Loucy (cell line): Measurements from ENCODE around the gene C11orf68.

ENCODE experiments used
- H2AFZ ChIP-seq: fragments of 200-600 bp; sonication (generic); 2 replicates; pipeline ENCODE4 v1.6.0; 2016; ENCODE audit warnings: antibody characterized with exemption, mild to moderate bottlenecking, low read length, moderate library complexity
- H3F3A ChIP-seq: fragments of 200-600 bp; 2 replicates; pipeline ENCODE4 v1.6.0; 2016; ENCODE audit warnings: antibody characterized with exemption, low read depth, mild to moderate bottlenecking
- H3K27me3 ChIP-seq: fragments of 200-600 bp; sonication (generic); 2 replicates; pipeline ENCODE4 v1.6.1; 2014; ENCODE audit warnings: low read length, mild to moderate bottlenecking; ENCODE audit not compliant: insufficient read depth, poor library complexity, severe bottlenecking
- H3K36me3 ChIP-seq: fragments of 200-600 bp; sonication (generic); 2 replicates; pipeline ENCODE4 v1.6.1; 2016; ENCODE audit warnings: low read length; ENCODE audit not compliant: insufficient read depth
- H3K4me1 ChIP-seq: fragments of 200-600 bp; sonication (generic); 2 replicates; pipeline ENCODE4 v1.5.1; 2014; ENCODE audit warnings: low read length, mild to moderate bottlenecking; ENCODE audit not compliant: insufficient read depth, poor library complexity, severe bottlenecking
- H3K4me2 ChIP-seq: fragments of 200-600 bp; sonication (generic); 2 replicates; pipeline ENCODE4 v1.6.0; 2014; ENCODE audit warnings: antibody characterized with exemption, low read length, low read depth, mild to moderate bottlenecking; ENCODE audit not compliant: poor library complexity, severe bottlenecking
- H3K4me3 ChIP-seq: fragments of 200-600 bp; sonication (generic); 2 replicates; pipeline ENCODE4 v1.5.1; 2014; ENCODE audit warnings: low read length, mild to moderate bottlenecking, mixed read lengths; ENCODE audit not compliant: poor library complexity, severe bottlenecking
- H3K79me2 ChIP-seq: fragments of 200-600 bp; sonication (generic); 2 replicates; pipeline ENCODE4 v1.6.1; 2014; ENCODE audit warnings: low read length; ENCODE audit not compliant: insufficient read depth
- H3K9ac ChIP-seq: fragments of 200-600 bp; sonication (generic); 2 replicates; pipeline ENCODE4 v1.6.0; 2014; ENCODE audit warnings: mild to moderate bottlenecking, low read depth, low read length, moderate library complexity; ENCODE audit not compliant: poor library complexity, severe bottlenecking
- H3K9me2 ChIP-seq: fragments of 200-600 bp; sonication (generic); replicated peaks from 2 replicates; pipeline ENCODE4 v1.6.1; 2016; ENCODE audit warnings: low read depth, low read length, mixed read lengths
- H3K9me3 ChIP-seq: fragments of 200-600 bp; sonication (generic); 2 replicates; pipeline ENCODE4 v1.6.1; 2014; ENCODE audit warnings: mild to moderate bottlenecking, antibody characterized with exemption, low read length, low read depth; ENCODE audit not compliant: insufficient read depth
- H4K20me1 ChIP-seq: fragments of 200-600 bp; sonication (generic); 2 replicates; pipeline ENCODE4 v1.6.0; 2014; ENCODE audit warnings: antibody characterized with exemption, low read length, mild to moderate bottlenecking; ENCODE audit not compliant: insufficient read depth, poor library complexity, severe bottlenecking
- EZH2phosphoT487 ChIP-seq: fragments of 200-600 bp; IDR thresholded peaks from 2 replicates; pipeline ENCODE4 v1.6.1; 2018; ENCODE audit warnings: antibody characterized with exemption, mild to moderate bottlenecking, moderate library complexity, borderline replicate concordance
- TF ChIP-seq, protein P1 (sequence below): fragments of 200-600 bp; sonication (generic); conservative IDR thresholded peaks from 2 replicates; pipeline ENCODE4 v1.5.1; 2014; ENCODE audit warnings: mild to moderate bottlenecking, antibody characterized with exemption, low read length

C11orf68 gene

DNA sequence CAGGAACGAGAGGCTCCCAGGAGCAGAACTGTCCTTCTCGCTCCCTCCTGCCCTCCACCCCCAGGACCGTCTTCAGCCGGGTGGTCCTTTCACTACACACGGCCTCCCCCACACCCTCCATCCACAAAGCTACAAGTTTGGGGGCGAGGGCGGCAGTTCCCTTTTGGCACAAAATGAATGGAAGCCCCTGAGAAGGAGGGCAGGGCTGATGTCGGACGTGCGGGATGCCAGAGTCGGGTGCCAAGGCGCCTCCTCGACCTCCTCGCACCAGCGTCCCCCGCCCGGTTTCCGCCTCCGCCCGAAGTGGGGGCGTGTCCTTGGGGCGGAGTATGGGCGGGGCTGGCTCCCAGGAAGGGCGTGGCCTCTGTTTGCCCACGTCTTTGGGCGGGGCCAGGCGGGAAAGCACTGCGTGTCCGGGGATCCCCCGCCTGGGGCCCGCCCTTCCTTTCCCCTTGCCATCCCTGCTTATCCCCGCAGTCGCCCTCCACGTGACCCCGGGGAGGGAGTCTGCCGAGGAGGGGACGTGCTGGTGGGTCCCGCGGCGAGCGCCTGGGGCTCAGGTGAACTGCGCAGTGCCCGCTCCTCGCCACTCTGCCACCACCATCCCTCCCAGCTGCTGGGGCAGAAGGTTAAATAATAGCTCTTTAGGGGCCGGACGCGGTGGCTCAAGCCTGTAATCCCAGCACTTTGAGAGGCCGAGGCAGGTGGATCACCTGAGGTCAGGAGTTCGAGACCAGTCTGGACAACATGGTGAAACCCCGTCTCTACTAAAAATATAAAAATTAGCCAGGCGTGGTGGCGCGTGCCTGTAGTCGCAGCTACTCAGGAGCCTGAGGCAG, 45.3 kb downstream of the C11orf68 start:
- no peaks in the 10 kb centered on the region for H3K27me3 ChIP-seq
- H3K4me2 ChIP-seq, result peak overlapping the region; percentile 85
- peak overlapping the region; percentile 73 for H3K9ac ChIP-seq
- H3K4me3 ChIP-seq, result peak overlapping the region; percentile 75
- H3K9me2 ChIP-seq, result no peaks in the 10 kb centered on the region
- no peaks in the 10 kb centered on the region for H4K20me1 ChIP-seq
- no peaks in the 10 kb centered on the region for H3K9me3 ChIP-seq
- no peaks in the 10 kb centered on the region for H3F3A ChIP-seq
- peaks cover 34% of the 10 kb centered on the region for H3K4me1 ChIP-seq
- H2AFZ ChIP-seq, result peak overlapping the region; percentile 93
- no peaks in the 10 kb centered on the region for H3K79me2 ChIP-seq
- TF ChIP-seq EZH2phosphoT487, result no peak
- TF ChIP-seq, protein P1, sequence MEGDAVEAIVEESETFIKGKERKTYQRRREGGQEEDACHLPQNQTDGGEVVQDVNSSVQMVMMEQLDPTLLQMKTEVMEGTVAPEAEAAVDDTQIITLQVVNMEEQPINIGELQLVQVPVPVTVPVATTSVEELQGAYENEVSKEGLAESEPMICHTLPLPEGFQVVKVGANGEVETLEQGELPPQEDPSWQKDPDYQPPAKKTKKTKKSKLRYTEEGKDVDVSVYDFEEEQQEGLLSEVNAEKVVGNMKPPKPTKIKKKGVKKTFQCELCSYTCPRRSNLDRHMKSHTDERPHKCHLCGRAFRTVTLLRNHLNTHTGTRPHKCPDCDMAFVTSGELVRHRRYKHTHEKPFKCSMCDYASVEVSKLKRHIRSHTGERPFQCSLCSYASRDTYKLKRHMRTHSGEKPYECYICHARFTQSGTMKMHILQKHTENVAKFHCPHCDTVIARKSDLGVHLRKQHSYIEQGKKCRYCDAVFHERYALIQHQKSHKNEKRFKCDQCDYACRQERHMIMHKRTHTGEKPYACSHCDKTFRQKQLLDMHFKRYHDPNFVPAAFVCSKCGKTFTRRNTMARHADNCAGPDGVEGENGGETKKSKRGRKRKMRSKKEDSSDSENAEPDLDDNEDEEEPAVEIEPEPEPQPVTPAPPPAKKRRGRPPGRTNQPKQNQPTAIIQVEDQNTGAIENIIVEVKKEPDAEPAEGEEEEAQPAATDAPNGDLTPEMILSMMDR, result no peak
- H3K36me3 ChIP-seq, result no peaks in the 10 kb centered on the region

DNA sequence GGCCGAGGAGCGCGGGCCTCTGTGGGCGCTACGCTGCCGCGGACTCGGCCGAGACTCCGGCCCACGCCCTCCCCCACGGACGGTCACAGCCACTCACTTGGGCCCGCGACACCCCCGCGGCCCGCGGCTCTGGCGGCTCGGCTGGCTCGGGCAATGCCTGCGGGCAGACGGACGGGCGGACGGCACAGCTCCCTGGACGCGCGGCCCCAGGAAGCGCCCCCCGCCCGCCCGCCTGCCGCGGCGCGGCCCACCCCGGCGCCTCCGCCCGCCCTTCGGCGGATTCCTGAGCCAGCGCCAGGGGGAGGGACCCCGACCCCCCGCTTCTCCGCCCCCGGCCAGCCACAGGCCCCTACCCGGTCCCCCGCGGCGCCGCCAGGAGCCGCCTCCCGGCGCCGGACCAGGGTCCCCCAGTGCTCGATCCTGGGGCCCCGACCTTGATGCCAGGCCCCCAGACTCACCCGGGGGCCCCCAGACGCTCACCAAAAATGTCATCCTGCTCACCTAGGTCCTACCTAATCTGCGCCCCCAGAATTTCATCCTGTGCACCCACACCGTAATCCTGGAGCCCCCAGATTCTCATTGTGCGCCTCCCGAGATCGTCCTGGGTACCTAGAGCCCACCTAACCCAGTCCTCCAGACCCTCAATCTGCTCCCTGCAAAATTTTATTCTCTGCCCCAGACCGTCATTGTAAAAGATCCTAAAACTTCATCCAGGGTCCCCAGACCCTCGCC, 46.1 kb downstream of the C11orf68 start, which contains the start of gene EFEMP2:
Gene EFEMP2 (minus strand): TSS at position 215 of the 732 bp plus-strand sequence. CDS start 446 bp downstream, outside the sequence.
- no peaks in the 10 kb centered on the region for H3K36me3 ChIP-seq
- H3K9me2 ChIP-seq, result no peaks in the 10 kb centered on the region
- no peaks in the 10 kb centered on the region for H3K79me2 ChIP-seq
- no peaks in the 10 kb centered on the region for H3F3A ChIP-seq
- H2AFZ ChIP-seq, result peak within 1 kb of the TSS; percentile 93
- no peaks in the 10 kb centered on the region for H3K9me3 ChIP-seq
- no peaks in the 10 kb centered on the region for H4K20me1 ChIP-seq
- peaks cover 34% of the 10 kb centered on the region for H3K4me1 ChIP-seq
- no peaks in the 10 kb centered on the region for H3K27me3 ChIP-seq
- peak within 1 kb of the TSS; percentile 85 for H3K4me2 ChIP-seq
- peak within 1 kb of the TSS; percentile 73 for H3K9ac ChIP-seq
- TF ChIP-seq EZH2phosphoT487, result no peak
- TF ChIP-seq, protein P1, result no peak
- peak within 1 kb of the TSS; percentile 75 for H3K4me3 ChIP-seq

DNA sequence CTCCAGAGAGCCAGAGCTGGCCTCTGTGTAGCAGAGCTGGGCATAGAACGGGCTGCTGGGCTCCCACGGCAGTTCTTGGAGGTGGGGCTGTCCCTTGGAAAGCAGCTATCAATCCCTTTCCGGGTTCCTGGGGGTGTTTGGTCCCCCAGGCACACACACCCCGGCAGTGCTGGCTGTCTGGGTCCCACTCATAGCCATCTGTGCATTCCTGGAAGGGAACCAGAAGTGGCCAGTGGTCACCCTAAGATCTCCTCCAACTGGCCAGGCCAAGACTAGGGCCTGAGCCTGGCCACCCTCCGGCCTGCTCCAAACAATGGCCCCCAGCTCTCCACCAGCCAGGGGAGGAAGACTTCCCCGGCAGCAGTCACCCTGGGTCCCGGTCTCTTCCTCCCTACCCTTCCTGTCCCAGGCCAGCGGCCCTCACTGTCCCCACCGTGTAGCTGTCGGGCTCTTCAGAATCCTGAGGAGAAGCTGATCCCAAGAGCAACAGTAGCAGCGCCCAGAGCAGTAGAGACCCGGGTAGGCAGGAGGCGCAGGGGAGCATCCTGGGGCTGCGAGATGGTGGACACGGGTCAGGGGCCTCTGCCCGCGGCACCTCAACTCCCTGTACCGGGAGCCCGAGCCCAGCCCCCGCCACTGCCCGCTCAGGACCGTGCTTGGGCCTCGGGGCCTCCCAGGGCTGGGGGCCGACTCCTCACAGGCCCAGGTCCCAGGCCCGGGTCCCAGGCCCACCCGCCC, 46.9 kb downstream of the C11orf68 start:
- no peak overlapping the region for H2AFZ ChIP-seq
- H3K9me2 ChIP-seq, result no peaks in the 10 kb centered on the region
- no peak overlapping the region for H3K9ac ChIP-seq
- no peaks in the 10 kb centered on the region for H3K79me2 ChIP-seq
- H4K20me1 ChIP-seq, result peaks cover 4% of the 10 kb centered on the region
- H3K27me3 ChIP-seq, result no peaks in the 10 kb centered on the region
- H3K36me3 ChIP-seq, result no peaks in the 10 kb centered on the region; the same call in 1 of the 2 replicates
- no peak for TF ChIP-seq EZH2phosphoT487
- TF ChIP-seq, protein P1, result no peak
- H3F3A ChIP-seq, result no peaks in the 10 kb centered on the region
- H3K9me3 ChIP-seq, result no peaks in the 10 kb centered on the region
- H3K4me1 ChIP-seq, result peaks cover 34% of the 10 kb centered on the region
- no peak overlapping the region for H3K4me2 ChIP-seq
- H3K4me3 ChIP-seq, result no peak overlapping the region
